NOMO-1 (cell line): ENCODE results near the gene MGAT4A.
"Not testable (repeated sequence)": the region's sequence is repeated elsewhere in the genome, so short reads cannot be mapped to it uniquely, and the experiment has no call there.

Source experiments
- DNase-seq, 2 experiments: peaks; one replicate each; lab custom pipeline; 2025; ENCODE audit not compliant: unreplicated experiment in 2 of 2; lab: John Stamatoyannopoulos, UW

Gene MGAT4A

GRCh38 chr2:98664323-98664722, 66.6 kb downstream of the MGAT4A start:
- peak; percentile 84 to 92 for DNase-seq

GRCh38 chr2:98663511-98664090, 67.3 kb downstream of the MGAT4A start:
- peak in 1 of 2 experiments; percentile 20 for DNase-seq

GRCh38 chr2:98659491-98659840, 71.5 kb downstream of the MGAT4A start:
- DNase-seq: not testable (repeated sequence)

GRCh38 chr2:98658816-98659490, 72.0 kb downstream of the MGAT4A start:
- DNase-seq: no peak

GRCh38 chr2:98656800-98657199, 74.1 kb downstream of the MGAT4A start:
- peak; percentile 59 to 89 for DNase-seq

- peak; percentile 36 to 53 for DNase-seq
Observed at GRCh38 chr2:98654699-98655495, 76.0 kb downstream of the MGAT4A start.

GRCh38 chr2:98650998-98651397, 79.9 kb downstream of the MGAT4A start:
- DNase-seq: no peak

GRCh38 chr2:98649992-98650375, 80.9 kb downstream of the MGAT4A start:
- DNase-seq: no peak

- peak; percentile 74 to 76 for DNase-seq
Observed at GRCh38 chr2:98649135-98649991, 81.6 kb downstream of the MGAT4A start.

GRCh38 chr2:98648451-98648850, 82.5 kb downstream of the MGAT4A start:
- DNase-seq: no peak

GRCh38 chr2:98647636-98648035, 83.3 kb downstream of the MGAT4A start:
- no peak for DNase-seq

GRCh38 chr2:98643496-98644100, 87.3 kb downstream of the MGAT4A start:
- DNase-seq: peak in 1 of 2 experiments; percentile 11

- DNase-seq: no peak
Observed at GRCh38 chr2:98637401-98638147, 93.4 kb downstream of the MGAT4A start.

GRCh38 chr2:98634406-98635092, 96.4 kb downstream of the MGAT4A start:
- DNase-seq: no peak

- DNase-seq: no peak
Observed at GRCh38 chr2:98632351-98632750, 98.6 kb downstream of the MGAT4A start.

- DNase-seq: no peak
Observed at GRCh38 chr2:98623657-98624056, 107.3 kb downstream of the MGAT4A start.

GRCh38 chr2:98617149-98617548, 113.8 kb downstream of the MGAT4A start:
- no peak for DNase-seq

GRCh38 chr2:98615481-98615880, 115.5 kb downstream of the MGAT4A start:
- no peak for DNase-seq

- DNase-seq: no peak
Observed at GRCh38 chr2:98614024-98614739, 116.8 kb downstream of the MGAT4A start.
